ENCODE data around the gene ZFP90. TPM values are rescaled to one million over a fixed set of nuclear protein-coding genes. Genes with fewer than 3 reads are reported as not detected.

Gene ZFP90
- total RNA-seq, 2 donors from 2014 or later: 13.7 to 34.9 TPM

DNA sequence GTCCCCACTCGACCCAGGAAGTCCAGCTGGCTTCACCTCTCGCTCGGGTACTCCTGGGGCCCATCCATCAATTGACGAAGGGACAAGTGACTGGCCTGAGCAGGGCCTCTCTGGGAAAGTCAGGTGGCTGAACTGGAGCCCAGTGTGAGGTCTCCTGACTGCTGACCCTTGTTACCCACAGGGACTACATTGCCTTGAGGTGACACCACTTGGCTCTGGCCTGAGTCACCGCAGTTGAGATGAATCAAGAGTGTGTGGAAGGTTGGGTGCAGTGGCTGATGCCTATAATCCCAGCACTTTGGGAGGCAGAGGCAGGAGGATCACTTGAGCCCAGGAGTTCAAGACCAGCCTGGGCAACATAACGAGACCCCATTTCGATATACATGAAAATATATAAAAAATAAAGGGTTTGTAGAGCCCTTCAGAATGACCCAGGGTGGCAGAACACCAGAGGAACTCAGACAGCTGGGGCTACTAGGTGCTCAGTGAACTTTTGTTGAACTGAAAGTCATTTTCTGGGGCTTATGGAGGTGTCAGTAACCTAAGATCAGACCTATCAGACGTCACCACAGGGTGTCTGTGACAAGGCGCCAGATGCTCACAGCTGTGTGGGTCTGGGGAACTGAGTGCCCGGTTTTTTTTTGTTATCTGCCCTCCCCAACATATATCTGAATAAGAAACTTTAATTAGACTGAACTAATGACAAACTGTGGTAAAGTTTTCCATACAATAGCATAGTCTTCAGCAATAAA, 14.8 kb upstream of the ZFP90 start:
- no peak for TF ChIP-seq POLR2A (IDR thresholded peaks at IDR 0.05)
- TF ChIP-seq, protein P1, sequence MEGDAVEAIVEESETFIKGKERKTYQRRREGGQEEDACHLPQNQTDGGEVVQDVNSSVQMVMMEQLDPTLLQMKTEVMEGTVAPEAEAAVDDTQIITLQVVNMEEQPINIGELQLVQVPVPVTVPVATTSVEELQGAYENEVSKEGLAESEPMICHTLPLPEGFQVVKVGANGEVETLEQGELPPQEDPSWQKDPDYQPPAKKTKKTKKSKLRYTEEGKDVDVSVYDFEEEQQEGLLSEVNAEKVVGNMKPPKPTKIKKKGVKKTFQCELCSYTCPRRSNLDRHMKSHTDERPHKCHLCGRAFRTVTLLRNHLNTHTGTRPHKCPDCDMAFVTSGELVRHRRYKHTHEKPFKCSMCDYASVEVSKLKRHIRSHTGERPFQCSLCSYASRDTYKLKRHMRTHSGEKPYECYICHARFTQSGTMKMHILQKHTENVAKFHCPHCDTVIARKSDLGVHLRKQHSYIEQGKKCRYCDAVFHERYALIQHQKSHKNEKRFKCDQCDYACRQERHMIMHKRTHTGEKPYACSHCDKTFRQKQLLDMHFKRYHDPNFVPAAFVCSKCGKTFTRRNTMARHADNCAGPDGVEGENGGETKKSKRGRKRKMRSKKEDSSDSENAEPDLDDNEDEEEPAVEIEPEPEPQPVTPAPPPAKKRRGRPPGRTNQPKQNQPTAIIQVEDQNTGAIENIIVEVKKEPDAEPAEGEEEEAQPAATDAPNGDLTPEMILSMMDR (IDR thresholded peaks at IDR 0.05): no peak
- H3K9me3 ChIP-seq: no peaks in the 10 kb centered on the region
- 60 to 74% methylated on average over 10 of the region's 10 CpGs for WGBS, 2 donors
- intact Hi-C loops (cut with DNase I): no loop called here
- peaks cover 14% of the 10 kb centered on the region for H3K4me1 ChIP-seq
- no peaks in the 10 kb centered on the region for H3K27me3 ChIP-seq
- no peak for ATAC-seq
- no peak for DNase-seq
- H3K27ac ChIP-seq: no peak overlapping the region
- no peaks in the 10 kb centered on the region for H3K36me3 ChIP-seq (replicated peaks in 1 of 2; ENCODE audit: insufficient read depth in 1 of 2, low read depth in 2 of 2)
- no peak overlapping the region for H3K4me3 ChIP-seq

DNA sequence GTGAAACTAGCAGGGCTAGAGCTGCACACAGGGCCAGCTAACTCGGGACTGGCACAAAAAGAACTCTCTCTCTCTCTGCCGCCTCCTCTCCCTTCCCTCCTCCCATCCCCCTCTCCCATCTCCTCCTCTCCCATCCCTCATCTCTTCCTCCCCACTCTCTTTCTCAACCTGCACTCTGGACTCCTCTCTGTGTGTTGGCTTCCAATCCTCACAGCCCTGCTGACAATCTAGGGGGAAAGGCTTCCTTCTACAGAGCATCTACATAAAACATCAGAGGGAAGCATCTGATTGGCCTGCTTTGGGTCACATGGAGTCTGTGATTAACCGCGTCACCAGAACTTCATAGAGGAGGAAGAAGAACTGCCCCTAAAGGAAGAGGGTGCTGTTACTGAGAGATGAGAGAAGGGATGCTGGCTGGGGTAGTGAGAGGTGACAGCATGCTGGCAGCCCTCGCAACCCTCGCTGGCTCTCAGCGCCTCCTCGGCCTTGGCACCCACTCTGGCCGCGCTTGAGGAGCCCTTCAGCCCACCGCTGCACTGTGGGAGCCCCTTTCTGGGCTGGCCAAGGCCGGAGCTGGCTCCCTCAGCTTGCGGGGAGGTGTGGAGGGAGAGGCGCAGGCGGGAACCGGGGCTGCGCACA, 12.8 kb upstream of the ZFP90 start:
- Histone ChIP-seq H3K4me1 (peaks cover 20% of the 10 kb centered on the region), H3K27me3 (no peaks in the 10 kb centered on the region), H3K9me3 (no peaks in the 10 kb centered on the region), H3K4me3 (no peak overlapping the region), H3K27ac (no peak overlapping the region), H3K36me3 (replicated peaks in 1 of 2; ENCODE audit: insufficient read depth in 1 of 2, low read depth in 2 of 2) (no peaks in the 10 kb centered on the region)
- TF ChIP-seq, protein P1 (IDR thresholded peaks at IDR 0.05): no peak
- ATAC-seq (no peak), DNase-seq (no peak)
- WGBS, 2 donors: 65 to 73% methylated on average over 7 to 17 of the region's 17 CpGs
- intact Hi-C loops (cut with DNase I): no loop called here

DNA sequence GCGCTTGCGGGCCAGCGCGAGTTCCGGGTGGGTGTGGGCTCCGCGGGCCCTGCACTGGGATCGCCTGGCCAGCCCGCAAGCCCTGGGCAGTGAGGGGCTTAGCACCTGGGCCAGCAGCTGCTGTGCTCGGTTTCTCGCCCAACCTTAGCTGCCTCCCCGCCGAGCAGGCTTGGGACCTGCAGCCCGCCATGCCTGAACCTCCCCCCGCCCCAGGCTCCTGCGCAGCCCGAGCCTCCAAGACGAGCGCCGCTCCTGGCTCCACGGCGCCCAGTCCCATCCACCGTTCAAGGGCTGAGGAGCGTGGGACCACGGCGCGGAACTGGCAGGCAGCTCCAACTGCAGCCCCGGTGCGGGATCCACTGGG, 12.3 kb upstream of the ZFP90 start:
- TF ChIP-seq POLR2A (IDR thresholded peaks at IDR 0.05): no peak
- TF ChIP-seq, protein P1 (IDR thresholded peaks at IDR 0.05): no peak
- Histone ChIP-seq H3K9me3 (no peaks in the 10 kb centered on the region), H3K36me3 (replicated peaks in 1 of 2; ENCODE audit: insufficient read depth in 1 of 2, low read depth in 2 of 2) (no peaks in the 10 kb centered on the region), H3K4me3 (no peak overlapping the region), H3K4me1 (peaks cover 20% of the 10 kb centered on the region), H3K27ac (no peak overlapping the region), H3K27me3 (no peaks in the 10 kb centered on the region)
- DNase-seq: no peak
- no peak for ATAC-seq
- intact Hi-C loops (cut with DNase I): no loop called here
- WGBS, 2 donors: 81 to 89% methylated on average over 12 to 29 of the region's 29 CpGs

DNA sequence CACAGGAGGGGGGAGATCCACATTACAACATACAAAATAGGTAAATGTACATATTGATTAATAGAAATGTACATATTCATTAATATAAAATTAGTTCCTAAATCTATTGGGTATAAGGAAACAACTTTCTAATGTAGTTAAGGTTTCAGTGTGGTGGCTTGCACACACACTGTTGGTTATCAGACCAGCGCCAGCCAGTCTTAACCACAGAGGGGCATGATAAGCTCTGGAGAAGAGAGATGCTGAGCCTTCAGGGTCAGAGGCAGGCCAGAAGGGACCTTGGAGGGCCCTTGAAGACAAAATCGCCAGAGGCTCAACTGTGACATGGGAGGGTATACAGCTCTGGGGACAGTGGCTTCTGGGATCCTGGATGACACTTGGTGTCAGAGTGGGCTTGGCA, 10.9 kb upstream of the ZFP90 start:
- Histone ChIP-seq H3K27me3 (no peaks in the 10 kb centered on the region), H3K4me1 (peaks cover 20% of the 10 kb centered on the region), H3K9me3 (no peaks in the 10 kb centered on the region), H3K36me3 (replicated peaks in 1 of 2; ENCODE audit: insufficient read depth in 1 of 2, low read depth in 2 of 2) (no peaks in the 10 kb centered on the region), H3K4me3 (no peak overlapping the region), H3K27ac (no peak overlapping the region)
- DNase-seq (no peak), ATAC-seq (peak; percentile 1)
- TF ChIP-seq, protein P1 (IDR thresholded peaks at IDR 0.05): no peak
- no peak for TF ChIP-seq POLR2A (IDR thresholded peaks at IDR 0.05)
- WGBS, 2 donors: 28 to 51% methylated on average over 2 of the region's 2 CpGs
- intact Hi-C loops (cut with DNase I): no loop called here
